Mesenchymal stem cell (in vitro differentiated cells and primary cell): ENCODE measurements around the gene ZNF598.

Experiments
- DNase-seq: peaks from one replicate; pipeline ENCODE4 v3.0.0-alpha.2; 2013
- H2AFZ ChIP-seq: one replicate; pipeline ENCODE4 v1.6.1; 2013; ENCODE audit warnings: low read depth, mild to moderate bottlenecking, control low read depth, inconsistent platforms, low read length, moderate library complexity
- H2AK5ac ChIP-seq: 2 replicates; pipeline ENCODE4 v1.6.1; 2013; ENCODE audit warnings: low read length, moderate library complexity, mild to moderate bottlenecking, inconsistent platforms; ENCODE audit not compliant: severe bottlenecking
- H2BK120ac ChIP-seq: one replicate; pipeline ENCODE4 v1.6.1; 2013; ENCODE audit warnings: low read depth, mild to moderate bottlenecking, inconsistent platforms, low read length, moderate library complexity
- H2BK12ac ChIP-seq, 2 experiments: one replicate each; pipeline ENCODE4 v1.6.1; 2013; ENCODE audit warnings: inconsistent platforms in 2 of 2, low read length in 2 of 2, mild to moderate bottlenecking in 2 of 2, moderate library complexity in 2 of 2, control low read depth in 1 of 2
- H2BK15ac ChIP-seq: one replicate; pipeline ENCODE4 v1.6.1; 2013; ENCODE audit warnings: mild to moderate bottlenecking, low read depth, inconsistent platforms; ENCODE audit not compliant: poor library complexity, severe bottlenecking
- H2BK5ac ChIP-seq: 2 replicates; pipeline ENCODE4 v1.6.1; 2013; ENCODE audit warnings: low read depth, mild to moderate bottlenecking, low read length, control low read depth, inconsistent platforms; ENCODE audit not compliant: poor library complexity, severe bottlenecking
- H3K14ac ChIP-seq, 2 experiments: one replicate each; pipeline ENCODE4 v1.6.1; 2013; ENCODE audit warnings: inconsistent platforms in 2 of 2, low read length in 2 of 2, control low read depth in 1 of 2, mild to moderate bottlenecking in 1 of 2, moderate library complexity in 1 of 2
- H3K18ac ChIP-seq, 2 experiments: one replicate each; pipeline ENCODE4 v1.6.1; 2013; ENCODE audit warnings: inconsistent platforms in 2 of 2, low read length in 2 of 2, control low read depth in 1 of 2, low read depth in 1 of 2, mild to moderate bottlenecking in 1 of 2
- H3K23ac ChIP-seq, 2 experiments: one replicate each; pipeline ENCODE4 v1.6.1; 2013; ENCODE audit warnings: inconsistent platforms in 2 of 2, low read length in 2 of 2, mild to moderate bottlenecking in 2 of 2, moderate library complexity in 2 of 2, control low read depth in 1 of 2
- H3K27ac ChIP-seq: 2 replicates; pipeline ENCODE4 v1.5.1; 2013; ENCODE audit warnings: mild to moderate bottlenecking, moderate library complexity, low read length, control low read depth, inconsistent platforms; ENCODE audit not compliant: poor library complexity, severe bottlenecking
- H3K27me3 ChIP-seq, 2 experiments: 2 replicates each; pipeline versions ENCODE4 v1.6.1 to v1.7.0; 2013; ENCODE audit warnings: low read length in 2 of 2, mild to moderate bottlenecking in 2 of 2, moderate library complexity in 2 of 2, control low read depth in 1 of 2, inconsistent platforms in 1 of 2; ENCODE audit not compliant: control insufficient read depth in 1 of 2, insufficient read depth in 1 of 2
- H3K36me3 ChIP-seq, 2 experiments: 2 replicates each; pipeline versions ENCODE4 v1.6.1 to v1.7.0; 2013; ENCODE audit warnings: low read length in 2 of 2, control low read depth in 1 of 2, inconsistent platforms in 1 of 2, low read depth in 1 of 2, mild to moderate bottlenecking in 1 of 2; ENCODE audit not compliant: insufficient read depth in 2 of 2, control insufficient read depth in 1 of 2
- H3K4ac ChIP-seq, 2 experiments: one replicate each; pipeline ENCODE4 v1.6.1; 2013; ENCODE audit warnings: inconsistent platforms in 2 of 2, low read length in 2 of 2, mild to moderate bottlenecking in 2 of 2, moderate library complexity in 2 of 2, control low read depth in 1 of 2, low read depth in 1 of 2
- H3K4me1 ChIP-seq: 2 replicates; pipeline ENCODE4 v1.6.1; 2013; ENCODE audit warnings: low read depth, low read length, control low read depth; ENCODE audit not compliant: control insufficient read depth, insufficient read depth
- H3K4me2 ChIP-seq: 2 replicates; pipeline ENCODE4 v1.6.1; 2013; ENCODE audit warnings: low read length, mild to moderate bottlenecking, inconsistent platforms; ENCODE audit not compliant: poor library complexity, severe bottlenecking
- H3K4me3 ChIP-seq, 2 experiments: 2 replicates each; pipeline versions ENCODE4 v1.5.1 to v1.7.0; 2013; ENCODE audit warnings: low read length in 2 of 2, mild to moderate bottlenecking in 2 of 2, control low read depth in 1 of 2, low read depth in 1 of 2; ENCODE audit not compliant: insufficient read depth in 1 of 2
- H3K79me1 ChIP-seq: replicated peaks from 2 replicates; pipeline ENCODE4 v1.6.1; 2013; ENCODE audit warnings: mild to moderate bottlenecking, control low read depth, low read length, inconsistent platforms; ENCODE audit not compliant: poor library complexity, severe bottlenecking
- H3K9ac ChIP-seq: 2 replicates; pipeline ENCODE4 v1.7.0; 2013; ENCODE audit warnings: mild to moderate bottlenecking, low read length, moderate library complexity
- H3K9me3 ChIP-seq: 2 replicates; pipeline ENCODE4 v1.7.0; 2013; ENCODE audit warnings: mild to moderate bottlenecking, low read length; ENCODE audit not compliant: control insufficient read depth
- H4K8ac ChIP-seq: one replicate; pipeline ENCODE4 v1.6.1; 2013; ENCODE audit warnings: inconsistent platforms, mild to moderate bottlenecking, low read length, moderate library complexity
- H4K91ac ChIP-seq: one replicate; pipeline ENCODE4 v1.6.1; 2013; ENCODE audit warnings: mild to moderate bottlenecking, low read length, inconsistent platforms
- WGBS: methylation state at CpG from one replicate; pipeline ENCODE4 v1.1.7; 2013; ENCODE audit warnings: mixed read lengths; 5-methylcytosine and 5-hydroxymethylcytosine counted together

Gene ZNF598

GRCh38 chr16:2027024-2028010, 17.7 kb upstream of the ZNF598 start:
- Histone ChIP-seq H2AFZ (no peak overlapping the region), H3K36me3 (peaks cover 0 to 32% of the 10 kb centered on the region in 2 experiments), H3K23ac (no peak overlapping the region), H2BK120ac (no peak overlapping the region), H3K79me1 (peaks cover 7% of the 10 kb centered on the region), H3K4me3 (peak overlapping the region; percentile 65 to 76), H3K9me3 (no peaks in the 10 kb centered on the region), H3K14ac (peak overlapping the region in 1 of 2 experiments; percentile 80), H2AK5ac (peak overlapping the region; percentile 18), H3K4ac (peak overlapping the region in 1 of 2 experiments; percentile 74), H3K27ac (peak overlapping the region; percentile 18), H4K8ac (peak overlapping the region; percentile 67), H2BK12ac (peak overlapping the region in 1 of 2 experiments; percentile 12), H2BK15ac (peak overlapping the region; percentile 89), H4K91ac (peak overlapping the region; percentile 16), H2BK5ac (no peak overlapping the region), H3K4me2 (peak overlapping the region; percentile 64), H3K27me3 (peaks cover 0 to 15% of the 10 kb centered on the region in 2 experiments), H3K9ac (no peak overlapping the region), H3K4me1 (peaks cover 67% of the 10 kb centered on the region), H3K18ac (peak overlapping the region; percentile 68 to 96)
- DNase-seq = peak; percentile 69
- WGBS = 6% methylated on average over 75 of the region's 76 CpGs

- no peaks in the 10 kb centered on the region for H3K9me3 ChIP-seq
- peaks cover 7% of the 10 kb centered on the region for H3K79me1 ChIP-seq
- peak within 1 kb of the TSS; percentile 61 for H2BK120ac ChIP-seq
- no peak within 1 kb of the TSS for H2BK5ac ChIP-seq
- H3K4ac ChIP-seq = peak within 1 kb of the TSS; percentile 66 to 74
- peak within 1 kb of the TSS; percentile 58 for H2AK5ac ChIP-seq
- H2AFZ ChIP-seq = no peak within 1 kb of the TSS
- peak within 1 kb of the TSS; percentile 67 for H4K8ac ChIP-seq
- H4K91ac ChIP-seq = peak within 1 kb of the TSS; percentile 82
- peak within 1 kb of the TSS in 1 of 2 experiments; percentile 47 for H3K23ac ChIP-seq
- peak within 1 kb of the TSS; percentile 38 to 84 for H2BK12ac ChIP-seq
- peak within 1 kb of the TSS in 1 of 2 experiments; percentile 80 for H3K14ac ChIP-seq
- H3K9ac ChIP-seq = peak within 1 kb of the TSS; percentile 38
- peaks cover 0 to 18% of the 10 kb centered on the region in 2 experiments for H3K27me3 ChIP-seq
- peak within 1 kb of the TSS; percentile 65 to 76 for H3K4me3 ChIP-seq
- H3K18ac ChIP-seq = peak within 1 kb of the TSS; percentile 68 to 96
- peak within 1 kb of the TSS; percentile 64 for H3K4me2 ChIP-seq
- peak; percentile 40 for DNase-seq
- peak within 1 kb of the TSS; percentile 89 for H2BK15ac ChIP-seq
- peaks cover 64% of the 10 kb centered on the region for H3K4me1 ChIP-seq
- H3K36me3 ChIP-seq = peaks cover 0 to 27% of the 10 kb centered on the region in 2 experiments
- WGBS = 24% methylated on average over 30 of the region's 59 CpGs
- H3K27ac ChIP-seq = peak within 1 kb of the TSS; percentile 18
Observed at GRCh38 chr16:2026461-2027023, 16.9 kb upstream of the ZNF598 start, which contains the start of gene NHERF2. NHERF2 (plus strand) TSS chr16:2026902; CDS start chr16:2027006, 104 bp downstream.

- H3K4me2 ChIP-seq = peak overlapping the region; percentile 41
- peak overlapping the region; percentile 2 to 66 for H3K4ac ChIP-seq
- peaks cover under 1 to 21% of the 10 kb centered on the region in 2 experiments for H3K27me3 ChIP-seq
Observed at GRCh38 chr16:2025878-2026460, 16.3 kb upstream of the ZNF598 start.

More at GRCh38 chr16:2025878-2026460, 16.3 kb upstream of the ZNF598 start:
- Histone ChIP-seq H4K8ac (peak overlapping the region; percentile 29), H3K27ac (no peak overlapping the region), H3K36me3 (peaks cover 0 to 21% of the 10 kb centered on the region in 2 experiments), H2BK15ac (peak overlapping the region; percentile 60), H3K4me1 (peaks cover 59% of the 10 kb centered on the region), H2BK12ac (peak overlapping the region; percentile 38 to 84), H4K91ac (peak overlapping the region; percentile 63), H2AFZ (no peak overlapping the region), H2AK5ac (peak overlapping the region; percentile 58), H3K79me1 (peaks cover 4% of the 10 kb centered on the region), H2BK5ac (no peak overlapping the region), H3K4me3 (peak overlapping the region in 1 of 2 experiments; percentile 47), H3K14ac (no peak overlapping the region), H2BK120ac (peak overlapping the region; percentile 61), H3K23ac (peak overlapping the region in 1 of 2 experiments; percentile 47), H3K18ac (peak overlapping the region; percentile 16 to 79), H3K9ac (peak overlapping the region; percentile 38), H3K9me3 (no peaks in the 10 kb centered on the region)
- 90% methylated on average over 16 of the region's 16 CpGs for WGBS
- no peak for DNase-seq
